ENCODE results near the gene SMARCC2.

Gene SMARCC2

DNA sequence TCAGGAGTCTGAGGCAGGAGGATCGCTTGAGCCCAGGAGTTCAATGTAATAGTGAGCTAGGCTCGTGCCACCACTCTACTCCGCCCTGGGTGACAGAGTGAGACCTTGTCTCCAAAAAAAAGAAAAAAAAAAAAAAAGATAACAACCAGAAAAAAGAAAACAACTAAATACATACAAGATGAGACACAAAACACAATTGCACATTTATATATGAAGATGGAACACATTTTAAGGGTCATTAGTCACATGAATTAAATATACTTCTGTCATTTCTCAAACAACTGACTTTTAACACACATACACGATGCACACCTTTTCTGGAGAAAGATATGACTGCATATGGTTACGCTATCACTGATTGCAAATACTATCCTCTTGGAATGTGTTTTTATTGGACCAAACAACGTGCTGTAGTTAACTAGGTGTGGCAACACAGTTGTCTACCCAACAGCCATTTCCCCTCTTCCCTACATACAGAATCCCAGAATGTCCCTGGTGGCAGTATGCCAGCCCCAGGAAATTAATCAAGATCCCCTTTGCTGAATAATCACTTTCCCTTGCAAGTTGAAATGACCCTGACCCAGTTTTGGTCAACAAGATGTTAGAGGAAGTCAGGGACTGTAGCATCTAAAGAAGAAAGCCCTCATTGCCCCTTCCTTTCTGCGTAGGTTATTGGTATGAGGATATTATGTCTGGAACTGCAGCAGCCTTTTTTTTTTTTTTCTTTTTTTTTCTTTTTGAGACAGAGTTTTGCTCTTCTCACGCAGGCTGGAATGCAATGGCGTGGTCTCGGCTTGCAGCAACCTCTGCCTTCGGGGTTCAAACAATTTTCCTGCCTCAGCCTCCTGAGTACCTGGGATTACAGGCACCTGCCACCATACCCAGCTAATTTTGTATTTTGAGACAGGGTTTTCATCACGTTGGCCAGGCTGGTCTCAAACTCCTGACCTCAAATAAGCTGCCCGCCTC, 42.5 kb downstream of the SMARCC2 start:
- Histone ChIP-seq H3K27ac (ENCODE audit: low read length) (no peak overlapping the region), H3K4me3 (ENCODE audit: low read depth in 1 of 2, low read length in 2 of 2) (no peak overlapping the region), H3K4me1 (ENCODE audit: control insufficient read depth in 1 of 2, insufficient read depth in 2 of 2, low read length in 2 of 2) (peaks cover 6 to 29% of the 10 kb centered on the region in 2 donors)

DNA sequence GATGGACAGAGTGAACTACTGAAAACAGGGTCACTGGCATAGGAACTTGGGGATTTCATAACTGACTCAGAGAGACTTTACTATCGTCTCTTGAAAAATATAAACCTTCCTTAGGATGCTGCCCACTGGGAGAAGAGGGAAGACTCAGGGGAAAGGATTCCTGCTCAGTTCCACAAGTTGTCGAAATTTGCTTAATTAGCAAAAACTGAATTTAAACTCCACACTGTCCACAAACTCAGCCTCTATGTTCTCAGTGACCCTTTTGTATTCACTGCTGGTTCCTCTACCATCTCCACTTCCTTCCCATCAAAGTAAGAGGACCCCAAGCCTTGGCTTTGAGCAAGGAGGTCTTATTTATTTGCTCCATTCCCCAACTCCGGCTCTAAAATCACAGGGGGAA, 44.1 kb downstream of the SMARCC2 start:
- no peak overlapping the region for H3K4me3 ChIP-seq (ENCODE audit: low read depth in 1 of 2, low read length in 2 of 2)
- H3K9me3 ChIP-seq (ENCODE audit: control insufficient read depth in 1 of 2, low read length in 2 of 2), result no peaks in the 10 kb centered on the region
- peaks cover 30 to 43% of the 10 kb centered on the region in 2 donors for H3K36me3 ChIP-seq (ENCODE audit: control insufficient read depth in 1 of 2, insufficient read depth in 2 of 2, low read length in 2 of 2)
- peaks cover 0 to 21% of the 10 kb centered on the region in 2 donors for H3K4me1 ChIP-seq (ENCODE audit: control insufficient read depth in 1 of 2, insufficient read depth in 2 of 2, low read length in 2 of 2)
- no peaks in the 10 kb centered on the region for H3K27me3 ChIP-seq (ENCODE audit: low read depth, low read length)
- H3K27ac ChIP-seq (ENCODE audit: low read length), result no peak overlapping the region

More for the DNA sequence above, 42.5 kb downstream of the SMARCC2 start:
- H3K9me3 ChIP-seq (ENCODE audit: control insufficient read depth in 1 of 2, low read length in 2 of 2), result no peaks in the 10 kb centered on the region
- no peaks in the 10 kb centered on the region for H3K27me3 ChIP-seq (ENCODE audit: low read depth, low read length)
- peaks cover 21 to 34% of the 10 kb centered on the region in 2 donors for H3K36me3 ChIP-seq (ENCODE audit: control insufficient read depth in 1 of 2, insufficient read depth in 2 of 2, low read length in 2 of 2)

DNA sequence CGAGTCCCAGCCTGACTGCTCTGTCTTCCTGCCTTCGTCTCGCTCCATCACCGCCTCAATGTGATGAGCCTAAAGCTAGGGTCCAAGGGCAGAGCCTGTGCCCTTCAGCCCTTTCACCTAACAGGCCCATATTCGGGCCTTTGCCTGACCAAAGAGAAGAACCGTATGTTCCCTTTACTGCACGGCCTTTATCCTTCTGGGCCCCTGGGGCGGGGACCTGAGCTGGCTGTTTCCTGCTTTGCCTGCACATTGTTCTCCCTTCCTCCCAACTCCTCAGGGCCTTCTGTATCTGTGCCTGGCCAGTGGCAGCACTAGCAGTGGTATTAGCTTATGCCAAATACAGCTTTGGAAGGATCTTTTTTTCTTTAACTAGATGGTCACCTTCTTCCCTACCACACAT, 45.4 kb downstream of the SMARCC2 start:
- no peaks in the 10 kb centered on the region for H3K27me3 ChIP-seq (ENCODE audit: low read depth, low read length)
- H3K4me3 ChIP-seq (ENCODE audit: low read depth in 1 of 2, low read length in 2 of 2), result no peak overlapping the region
- H3K27ac ChIP-seq (ENCODE audit: low read length), result no peak overlapping the region
- H3K9me3 ChIP-seq (ENCODE audit: control insufficient read depth in 1 of 2, low read length in 2 of 2), result no peaks in the 10 kb centered on the region
- H3K36me3 ChIP-seq (ENCODE audit: control insufficient read depth in 1 of 2, insufficient read depth in 2 of 2, low read length in 2 of 2), result peaks cover 30 to 56% of the 10 kb centered on the region in 2 donors
- peaks cover 0 to 21% of the 10 kb centered on the region in 2 donors for H3K4me1 ChIP-seq (ENCODE audit: control insufficient read depth in 1 of 2, insufficient read depth in 2 of 2, low read length in 2 of 2)

DNA sequence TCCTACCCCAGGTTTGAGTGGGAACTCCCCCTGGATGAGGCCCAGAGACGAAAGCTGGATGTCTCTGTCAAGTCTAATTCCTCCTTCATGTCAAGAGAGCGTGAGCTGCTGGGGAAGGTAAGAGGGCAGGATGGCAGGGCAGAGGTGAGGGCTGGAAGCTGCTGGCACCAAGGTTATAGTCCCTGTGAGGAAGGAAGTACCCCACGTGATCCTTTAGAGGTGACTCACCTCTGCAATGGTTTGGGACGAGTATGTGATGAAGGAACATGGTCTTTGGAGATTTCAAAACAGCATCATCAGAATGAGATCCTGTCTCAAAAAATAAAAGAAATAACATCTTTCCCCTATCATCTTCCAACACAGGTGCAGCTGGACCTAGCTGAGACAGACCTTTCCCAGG, 46.1 kb downstream of the SMARCC2 start:
- H3K9me3 ChIP-seq (ENCODE audit: control insufficient read depth in 1 of 2, low read length in 2 of 2), result no peaks in the 10 kb centered on the region
- H3K36me3 ChIP-seq (ENCODE audit: control insufficient read depth in 1 of 2, insufficient read depth in 2 of 2, low read length in 2 of 2), result peaks cover 37 to 63% of the 10 kb centered on the region in 2 donors
- no peak overlapping the region for H3K4me3 ChIP-seq (ENCODE audit: low read depth in 1 of 2, low read length in 2 of 2)
- H3K4me1 ChIP-seq (ENCODE audit: control insufficient read depth in 1 of 2, insufficient read depth in 2 of 2, low read length in 2 of 2), result peaks cover 0 to 21% of the 10 kb centered on the region in 2 donors
- H3K27me3 ChIP-seq (ENCODE audit: low read depth, low read length), result no peaks in the 10 kb centered on the region
- no peak overlapping the region for H3K27ac ChIP-seq (ENCODE audit: low read length)

DNA sequence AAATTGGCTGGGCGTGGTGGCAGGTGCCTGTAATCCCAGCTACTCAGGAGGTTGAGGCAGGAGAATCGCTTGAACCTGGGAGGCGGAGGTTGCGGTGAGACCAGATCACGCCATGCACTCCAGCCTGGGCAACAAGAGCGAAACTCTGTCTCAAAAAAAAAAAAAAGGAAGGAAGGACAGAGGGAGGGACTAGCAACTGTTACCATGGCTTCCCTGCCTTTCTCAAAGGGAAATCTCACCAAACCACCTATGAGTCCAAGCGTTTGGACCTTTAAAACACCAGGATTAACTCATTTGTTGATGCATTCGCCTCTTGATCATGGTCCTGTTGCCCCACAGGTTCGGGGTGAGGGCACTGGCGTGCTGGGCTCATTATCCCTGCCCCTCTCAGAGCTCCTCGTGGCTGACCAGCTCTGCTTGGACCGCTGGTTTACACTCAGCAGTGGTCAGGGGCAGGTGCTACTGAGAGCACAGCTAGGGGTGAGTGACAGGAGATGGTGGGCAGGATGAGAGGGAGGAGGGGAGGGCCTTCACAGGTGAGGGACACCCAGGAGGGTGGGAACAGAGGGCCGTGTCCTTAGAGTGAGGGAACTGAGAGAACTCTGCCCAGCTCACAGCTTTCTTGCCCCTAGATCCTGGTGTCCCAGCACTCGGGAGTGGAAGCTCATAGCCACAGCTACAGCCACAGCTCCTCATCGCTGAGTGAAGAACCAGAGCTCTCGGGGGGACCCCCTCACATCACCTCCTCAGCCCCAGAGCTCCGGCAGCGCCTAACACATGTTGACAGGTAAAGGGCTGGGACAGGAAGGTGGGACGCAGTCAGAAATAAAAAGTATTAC, 47.1 kb downstream of the SMARCC2 start:
- H3K4me3 ChIP-seq (ENCODE audit: low read depth in 1 of 2, low read length in 2 of 2), result no peak overlapping the region
- H3K36me3 ChIP-seq (ENCODE audit: control insufficient read depth in 1 of 2, insufficient read depth in 2 of 2, low read length in 2 of 2), result peaks cover 47 to 73% of the 10 kb centered on the region in 2 donors
- no peaks in the 10 kb centered on the region for H3K9me3 ChIP-seq (ENCODE audit: control insufficient read depth in 1 of 2, low read length in 2 of 2)
- no peak overlapping the region for H3K27ac ChIP-seq (ENCODE audit: low read length)
- H3K27me3 ChIP-seq (ENCODE audit: low read depth, low read length), result no peaks in the 10 kb centered on the region
- H3K4me1 ChIP-seq (ENCODE audit: control insufficient read depth in 1 of 2, insufficient read depth in 2 of 2, low read length in 2 of 2), result peaks cover 0 to 19% of the 10 kb centered on the region in 2 donors

DNA sequence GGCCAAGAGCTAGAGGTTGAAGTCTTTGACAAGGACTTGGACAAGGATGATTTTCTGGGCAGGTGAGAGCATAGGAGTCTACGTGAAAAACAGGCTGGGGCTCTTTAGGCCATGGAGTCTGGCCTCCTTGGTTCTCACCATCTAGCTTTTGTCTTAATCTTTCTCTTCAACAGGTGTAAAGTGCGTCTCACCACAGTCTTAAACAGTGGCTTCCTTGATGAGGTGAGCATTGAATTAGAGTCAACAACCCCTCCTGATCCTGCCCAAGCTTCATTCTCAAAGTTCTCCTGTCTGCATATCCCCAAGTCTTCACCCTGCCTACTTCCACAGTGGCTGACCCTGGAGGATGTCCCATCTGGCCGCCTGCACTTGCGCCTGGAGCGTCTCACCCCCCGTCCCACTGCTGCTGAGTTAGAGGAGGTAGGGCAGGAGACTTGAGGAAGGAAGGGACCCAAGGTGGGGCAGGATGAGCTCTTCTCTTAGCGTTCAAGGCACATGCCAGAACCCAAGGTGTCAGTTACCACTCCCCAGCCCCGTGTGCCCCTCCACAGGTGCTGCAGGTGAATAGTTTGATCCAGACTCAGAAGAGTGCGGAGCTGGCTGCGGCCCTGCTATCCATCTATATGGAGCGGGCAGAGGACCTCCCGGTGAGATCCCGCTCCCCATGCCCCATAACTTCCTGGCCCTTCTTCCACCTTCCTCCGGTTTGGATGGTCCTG, 51.3 kb downstream of the SMARCC2 start:
- H3K9me3 ChIP-seq (ENCODE audit: control insufficient read depth in 1 of 2, low read length in 2 of 2), result no peaks in the 10 kb centered on the region
- H3K36me3 ChIP-seq (ENCODE audit: control insufficient read depth in 1 of 2, insufficient read depth in 2 of 2, low read length in 2 of 2), result peaks cover 65 to 82% of the 10 kb centered on the region in 2 donors
- H3K4me3 ChIP-seq (ENCODE audit: low read depth in 1 of 2, low read length in 2 of 2), result no peak overlapping the region
- no peaks in the 10 kb centered on the region for H3K27me3 ChIP-seq (ENCODE audit: low read depth, low read length)
- H3K4me1 ChIP-seq (ENCODE audit: control insufficient read depth in 1 of 2, insufficient read depth in 2 of 2, low read length in 2 of 2), result peaks cover 0 to 6% of the 10 kb centered on the region in 2 donors
- H3K27ac ChIP-seq (ENCODE audit: low read length), result no peak overlapping the region

DNA sequence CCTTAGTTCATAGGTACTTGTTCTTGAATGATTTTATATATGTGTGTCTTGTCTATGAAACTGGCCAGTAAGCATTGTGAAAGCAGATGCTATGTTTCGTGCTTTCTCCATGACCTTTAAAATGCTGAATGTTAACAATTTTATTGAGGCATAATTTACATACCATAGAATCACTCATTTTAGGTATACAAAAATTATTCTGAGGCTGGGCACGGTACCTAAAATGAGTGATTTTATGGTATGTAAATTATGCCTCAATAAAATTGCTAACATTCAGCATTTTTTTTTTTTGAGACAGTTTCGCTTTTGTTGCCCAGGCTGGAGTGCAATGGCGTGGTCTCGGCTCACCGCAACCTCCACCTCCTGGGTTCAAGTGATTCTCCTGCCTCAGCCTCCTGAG, 54.4 kb downstream of the SMARCC2 start:
- no peak overlapping the region for H3K4me3 ChIP-seq (ENCODE audit: low read depth in 1 of 2, low read length in 2 of 2)
- no peaks in the 10 kb centered on the region for H3K9me3 ChIP-seq (ENCODE audit: control insufficient read depth in 1 of 2, low read length in 2 of 2)
- no peak overlapping the region for H3K27ac ChIP-seq (ENCODE audit: low read length)
- H3K36me3 ChIP-seq (ENCODE audit: control insufficient read depth in 1 of 2, insufficient read depth in 2 of 2, low read length in 2 of 2), result peaks cover 65 to 82% of the 10 kb centered on the region in 2 donors
- H3K4me1 ChIP-seq (ENCODE audit: control insufficient read depth in 1 of 2, insufficient read depth in 2 of 2, low read length in 2 of 2), result peaks cover 0 to 5% of the 10 kb centered on the region in 2 donors
- H3K27me3 ChIP-seq (ENCODE audit: low read depth, low read length), result no peaks in the 10 kb centered on the region

DNA sequence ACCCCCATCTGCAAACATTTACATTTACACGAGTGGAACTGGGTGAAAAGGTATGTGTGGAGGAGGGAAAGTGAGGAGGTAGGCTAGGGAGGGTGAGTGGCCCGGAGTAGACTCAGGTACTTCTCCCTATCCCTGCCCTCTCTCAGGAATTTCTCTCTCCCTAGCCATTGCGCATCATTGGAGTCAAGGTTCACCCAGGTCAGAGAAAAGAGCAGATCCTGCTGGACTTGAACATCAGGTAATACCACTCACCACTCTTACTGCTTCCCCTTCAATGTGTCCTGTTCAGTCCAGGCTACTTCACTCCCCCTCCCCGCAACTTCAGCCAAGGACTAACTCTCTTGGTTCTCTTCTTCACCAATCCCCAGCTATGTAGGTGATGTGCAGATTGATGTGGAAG, 58.4 kb downstream of the SMARCC2 start:
- no peak overlapping the region for H3K4me3 ChIP-seq (ENCODE audit: low read depth in 1 of 2, low read length in 2 of 2)
- H3K27ac ChIP-seq (ENCODE audit: low read length), result no peak overlapping the region
- no peaks in the 10 kb centered on the region for H3K9me3 ChIP-seq (ENCODE audit: control insufficient read depth in 1 of 2, low read length in 2 of 2)
- peaks cover 39 to 45% of the 10 kb centered on the region in 2 donors for H3K36me3 ChIP-seq (ENCODE audit: control insufficient read depth in 1 of 2, insufficient read depth in 2 of 2, low read length in 2 of 2)
- H3K27me3 ChIP-seq (ENCODE audit: low read depth, low read length), result no peaks in the 10 kb centered on the region
- H3K4me1 ChIP-seq (ENCODE audit: control insufficient read depth in 1 of 2, insufficient read depth in 2 of 2, low read length in 2 of 2), result peaks cover 17 to 28% of the 10 kb centered on the region in 2 donors

DNA sequence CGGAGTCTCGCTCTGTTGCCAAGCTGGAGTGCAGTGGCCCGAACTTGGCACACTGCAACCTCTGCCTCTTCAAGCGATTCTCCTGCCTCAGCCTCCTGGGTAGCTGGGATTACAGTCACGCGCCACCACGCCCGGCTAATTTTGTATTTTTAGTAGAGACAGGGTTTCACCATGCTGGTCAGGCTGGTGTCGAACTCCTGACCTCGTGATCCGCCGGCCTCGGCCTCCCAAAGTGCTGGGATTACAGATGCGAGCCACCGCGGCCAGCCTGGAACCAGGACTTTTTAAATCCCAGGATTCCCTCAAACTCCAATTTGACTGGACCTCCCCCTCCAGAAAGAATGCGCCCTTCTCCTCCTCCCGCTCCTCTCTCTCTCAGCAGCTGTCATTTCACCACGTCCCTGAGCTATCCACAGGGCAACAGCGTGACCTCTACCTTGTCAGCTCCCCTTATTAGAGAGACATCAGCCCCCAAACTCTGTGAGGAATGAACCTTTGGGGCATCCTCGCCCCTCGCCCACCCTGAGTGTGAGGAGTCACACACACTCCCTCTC, 59.3 kb downstream of the SMARCC2 start:
- Histone ChIP-seq H3K4me3 (ENCODE audit: low read depth in 1 of 2, low read length in 2 of 2) (peak overlapping the region; percentile 11 to 94), H3K9me3 (ENCODE audit: control insufficient read depth in 1 of 2, low read length in 2 of 2) (no peaks in the 10 kb centered on the region), H3K27me3 (ENCODE audit: low read depth, low read length) (no peaks in the 10 kb centered on the region), H3K4me1 (ENCODE audit: control insufficient read depth in 1 of 2, insufficient read depth in 2 of 2, low read length in 2 of 2) (peaks cover 18 to 36% of the 10 kb centered on the region in 2 donors), H3K27ac (ENCODE audit: low read length) (peak overlapping the region; percentile 60), H3K36me3 (ENCODE audit: control insufficient read depth in 1 of 2, insufficient read depth in 2 of 2, low read length in 2 of 2) (peaks cover 37 to 41% of the 10 kb centered on the region in 2 donors)

DNA sequence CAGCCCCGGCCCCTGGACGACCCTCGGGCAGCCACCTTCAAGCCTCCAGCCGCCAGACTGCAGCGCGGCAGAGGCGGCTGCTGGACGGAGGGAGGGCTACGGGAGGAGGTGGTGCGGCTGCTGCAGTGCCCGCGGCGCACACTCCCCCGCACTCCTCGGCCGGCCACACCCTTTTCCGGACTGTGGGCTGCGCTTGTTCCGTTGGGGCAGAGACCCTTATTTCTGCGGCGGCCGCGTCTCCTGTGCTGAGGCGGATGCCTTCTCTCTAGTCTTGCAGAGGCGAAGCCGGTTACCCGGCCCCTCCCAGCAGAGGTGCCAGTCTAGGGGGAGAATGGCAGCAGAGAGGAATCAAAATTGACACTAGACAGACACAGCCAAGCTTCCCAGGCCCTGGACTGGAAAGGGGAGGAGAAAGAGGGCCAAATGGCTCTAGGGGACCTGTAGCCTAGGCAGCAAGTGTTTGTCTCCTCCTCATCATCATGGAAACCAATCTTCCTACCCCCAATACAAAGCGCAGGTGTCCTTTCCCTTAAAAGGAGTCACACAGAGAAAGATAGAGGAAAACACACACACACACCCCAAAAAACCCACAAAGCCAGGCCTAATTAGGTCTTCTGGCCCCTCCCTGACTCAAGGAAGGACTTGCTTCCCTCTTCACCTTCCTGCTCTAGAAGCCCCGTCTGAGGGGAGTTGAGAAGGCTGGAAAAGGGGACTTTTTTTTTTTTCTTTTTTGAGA, 59.9 kb downstream of the SMARCC2 start:
- Histone ChIP-seq H3K4me1 (ENCODE audit: control insufficient read depth in 1 of 2, insufficient read depth in 2 of 2, low read length in 2 of 2) (peaks cover 18 to 41% of the 10 kb centered on the region in 2 donors), H3K27ac (ENCODE audit: low read length) (peak overlapping the region; percentile 76), H3K4me3 (ENCODE audit: low read depth in 1 of 2, low read length in 2 of 2) (peak overlapping the region; percentile 92 to 94), H3K36me3 (ENCODE audit: control insufficient read depth in 1 of 2, insufficient read depth in 2 of 2, low read length in 2 of 2) (peaks cover 32 to 37% of the 10 kb centered on the region in 2 donors), H3K27me3 (ENCODE audit: low read depth, low read length) (no peaks in the 10 kb centered on the region), H3K9me3 (ENCODE audit: control insufficient read depth in 1 of 2, low read length in 2 of 2) (no peaks in the 10 kb centered on the region)

Data from muscle layer of duodenum (tissue), 2 donors.